ENCODE results near the gene WDR31.

DNA sequence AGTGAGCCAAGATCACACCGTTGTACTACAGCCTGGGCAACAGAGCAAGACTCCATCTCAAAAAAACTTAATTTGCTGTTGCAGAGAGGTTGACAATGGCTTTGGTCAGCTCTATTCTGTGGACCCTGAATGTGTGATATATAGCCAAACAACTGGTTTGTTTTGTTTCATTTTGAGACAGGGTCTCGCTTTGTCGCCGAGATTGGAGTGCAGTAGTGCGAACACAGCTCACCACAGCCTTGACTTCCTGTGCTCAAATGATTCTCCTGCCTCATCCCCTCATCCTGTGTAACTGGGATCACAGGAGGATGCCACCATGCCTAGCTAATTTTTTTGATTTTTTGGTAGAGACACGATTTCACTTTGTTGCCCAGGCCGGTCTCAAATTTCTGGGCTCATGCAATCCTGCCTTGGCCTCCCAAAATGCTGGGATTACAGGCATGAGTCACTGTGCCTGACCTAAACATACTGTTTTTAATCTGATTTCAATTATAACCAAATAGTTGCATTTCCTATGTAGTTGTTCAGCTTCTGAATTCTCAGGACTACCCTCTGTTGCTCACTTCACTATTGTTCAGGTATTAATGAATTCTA is 46.7 kb downstream of the WDR31 start:
- TF ChIP-seq CTCF (IDR thresholded peaks at IDR 0.05): no peak
- TF ChIP-seq POLR2A (IDR thresholded peaks at IDR 0.05): no peak
